ENCODE results near the gene PEX14. TPM values are rescaled to one million over a fixed set of nuclear protein-coding genes. Genes with fewer than 3 reads are reported as not detected.

Gene PEX14
- total RNA-seq, 4 donors from 2014 or later: 16.3 to 29.7 (median 26.2) TPM

DNA sequence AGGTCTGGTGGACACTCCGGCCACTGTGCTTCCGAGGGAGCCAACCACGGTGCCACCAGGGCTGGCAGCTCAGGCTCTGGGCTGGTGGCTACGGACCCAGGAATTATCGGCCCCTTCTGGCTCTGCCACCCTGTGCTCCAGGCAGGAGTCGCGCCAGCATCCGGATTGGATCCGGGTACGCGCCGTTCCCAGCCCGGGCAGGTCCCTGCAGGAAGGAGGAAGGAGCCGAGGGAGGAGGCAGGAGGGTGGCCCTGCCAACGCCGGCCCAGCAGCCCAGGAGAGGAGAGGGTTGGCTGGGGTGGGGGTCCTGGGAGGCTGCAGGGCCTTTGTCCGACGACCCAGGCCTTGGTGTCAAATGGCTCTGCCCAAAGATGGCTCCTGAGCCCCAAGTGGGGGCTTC lies 161.2 kb downstream of the PEX14 start:
- peaks cover 0 to 7% (median 0%) of the 10 kb centered on the region in 4 donors for H3K4me1 ChIP-seq

DNA sequence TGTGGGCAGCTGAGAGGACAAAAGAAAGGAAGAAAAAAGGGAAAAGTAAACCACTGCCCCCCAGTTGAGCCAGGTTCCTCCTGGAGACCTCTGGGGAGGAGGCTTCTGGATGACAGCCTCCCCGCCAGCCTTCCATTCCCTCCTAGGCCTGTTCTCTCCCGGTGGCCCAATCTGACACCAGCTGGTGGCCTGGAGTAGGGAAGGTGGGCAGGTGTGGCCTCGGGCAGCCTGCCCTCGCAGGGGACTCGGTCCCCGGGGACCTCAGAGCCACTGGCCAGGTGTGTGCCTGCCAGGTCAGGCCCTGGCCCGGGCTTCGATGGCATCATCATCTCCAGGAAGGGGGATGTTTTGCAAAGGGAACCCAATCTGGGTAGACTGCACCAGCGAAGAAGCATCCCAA lies 162.7 kb downstream of the PEX14 start:
- Histone ChIP-seq H3K9me3 (no peaks in the 10 kb centered on the region), H3K27ac (no peak overlapping the region), H3K4me1 (peaks cover 0 to 7% (median 0%) of the 10 kb centered on the region in 4 donors), H3K36me3 (peaks cover 0 to 38% (median 0%) of the 10 kb centered on the region in 3 donors), H3K4me3 (no peak overlapping the region), H3K27me3 (no peaks in the 10 kb centered on the region)
- DNase-seq: no peak
- no peak for TF ChIP-seq POLR2A (IDR thresholded peaks at IDR 0.05)
- TF ChIP-seq, protein P1, sequence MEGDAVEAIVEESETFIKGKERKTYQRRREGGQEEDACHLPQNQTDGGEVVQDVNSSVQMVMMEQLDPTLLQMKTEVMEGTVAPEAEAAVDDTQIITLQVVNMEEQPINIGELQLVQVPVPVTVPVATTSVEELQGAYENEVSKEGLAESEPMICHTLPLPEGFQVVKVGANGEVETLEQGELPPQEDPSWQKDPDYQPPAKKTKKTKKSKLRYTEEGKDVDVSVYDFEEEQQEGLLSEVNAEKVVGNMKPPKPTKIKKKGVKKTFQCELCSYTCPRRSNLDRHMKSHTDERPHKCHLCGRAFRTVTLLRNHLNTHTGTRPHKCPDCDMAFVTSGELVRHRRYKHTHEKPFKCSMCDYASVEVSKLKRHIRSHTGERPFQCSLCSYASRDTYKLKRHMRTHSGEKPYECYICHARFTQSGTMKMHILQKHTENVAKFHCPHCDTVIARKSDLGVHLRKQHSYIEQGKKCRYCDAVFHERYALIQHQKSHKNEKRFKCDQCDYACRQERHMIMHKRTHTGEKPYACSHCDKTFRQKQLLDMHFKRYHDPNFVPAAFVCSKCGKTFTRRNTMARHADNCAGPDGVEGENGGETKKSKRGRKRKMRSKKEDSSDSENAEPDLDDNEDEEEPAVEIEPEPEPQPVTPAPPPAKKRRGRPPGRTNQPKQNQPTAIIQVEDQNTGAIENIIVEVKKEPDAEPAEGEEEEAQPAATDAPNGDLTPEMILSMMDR (IDR thresholded peaks at IDR 0.05): no peak

More for the DNA sequence above, 161.2 kb downstream of the PEX14 start:
- DNase-seq: no peak
- peaks cover 0 to 28% (median 0%) of the 10 kb centered on the region in 3 donors for H3K36me3 ChIP-seq
- peak overlapping the region in 2 of 4 donors; percentile 41 to 42 for H3K27ac ChIP-seq
- H3K27me3 ChIP-seq: no peaks in the 10 kb centered on the region
- H3K9me3 ChIP-seq: no peaks in the 10 kb centered on the region
- no peak overlapping the region for H3K4me3 ChIP-seq
- TF ChIP-seq POLR2A (IDR thresholded peaks at IDR 0.05): no peak
- TF ChIP-seq, protein P1 (IDR thresholded peaks at IDR 0.05): no peak

DNA sequence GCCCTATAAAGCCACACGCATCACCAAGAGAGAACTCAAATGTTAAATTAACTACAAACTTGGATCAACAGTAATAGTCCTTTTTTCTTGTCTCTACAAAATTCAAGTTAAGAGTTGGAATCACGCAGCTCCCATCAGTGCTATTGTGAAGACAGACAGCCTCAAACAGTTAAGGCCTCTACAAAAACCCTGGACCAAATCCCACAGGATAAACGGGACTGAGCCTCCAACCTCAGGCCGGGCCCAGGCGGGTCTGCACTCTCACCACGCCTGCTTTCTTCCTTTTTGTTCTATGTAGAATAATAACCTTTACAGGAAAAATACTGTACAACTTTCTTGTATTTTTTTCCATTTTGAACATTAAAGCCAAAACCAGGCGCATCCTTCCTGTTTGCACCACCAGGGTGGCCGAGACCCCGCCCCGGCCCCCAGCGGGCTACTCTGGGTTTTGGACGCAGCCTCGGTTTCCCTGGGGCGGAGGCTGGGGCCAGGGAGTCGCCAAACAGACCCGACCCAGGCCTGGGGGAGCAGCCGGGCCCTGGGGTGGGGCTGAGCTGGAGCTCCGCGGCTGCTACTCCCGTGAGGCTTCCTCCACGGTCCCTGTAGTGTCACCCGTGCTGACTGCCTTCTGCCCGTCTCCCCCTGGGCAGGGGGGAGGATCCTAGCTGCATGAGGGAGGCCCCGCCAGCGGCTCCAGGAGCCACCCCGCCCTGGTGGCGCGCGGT lies 163.2 kb downstream of the PEX14 start:
- H3K27ac ChIP-seq: peak overlapping the region in 1 of 4 donors; percentile 50
- peaks cover 0 to 44% (median 0%) of the 10 kb centered on the region in 3 donors for H3K36me3 ChIP-seq
- peak overlapping the region in 2 of 4 donors; percentile 14 to 19 for H3K4me3 ChIP-seq

DNA sequence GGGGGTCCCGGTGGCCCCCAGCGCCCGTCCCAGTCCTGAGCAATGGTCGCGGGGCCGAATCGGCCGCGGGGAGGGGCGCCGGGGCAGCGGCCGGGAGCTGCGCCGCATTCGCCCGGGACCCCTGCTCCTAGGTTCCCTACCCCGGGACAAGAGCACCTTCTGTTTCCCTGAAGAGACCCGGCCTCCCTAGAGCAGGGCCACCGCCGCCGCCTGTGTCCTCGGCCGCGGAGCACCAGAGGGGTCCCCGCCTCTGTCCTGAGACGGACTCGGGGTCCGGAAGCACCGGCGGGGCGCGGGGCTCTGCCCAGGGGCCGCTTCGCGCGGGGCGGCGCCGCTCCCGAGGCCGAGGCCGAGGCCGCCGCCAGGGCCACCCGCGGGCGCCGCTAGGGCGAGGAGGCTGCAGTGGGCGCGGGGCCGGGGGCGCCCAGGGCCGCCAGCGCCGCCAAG lies 163.8 kb downstream of the PEX14 start:
- no peak for DNase-seq
- peak overlapping the region in 2 of 4 donors; percentile 14 to 19 for H3K4me3 ChIP-seq
- H3K27ac ChIP-seq: peak overlapping the region in 1 of 4 donors; percentile 50
- H3K36me3 ChIP-seq: peaks cover 0 to 50% (median 0%) of the 10 kb centered on the region in 3 donors
- no peaks in the 10 kb centered on the region for H3K27me3 ChIP-seq
- H3K4me1 ChIP-seq: peaks cover 0 to 7% (median 0%) of the 10 kb centered on the region in 4 donors
- no peak for TF ChIP-seq POLR2A (IDR thresholded peaks at IDR 0.05)
- TF ChIP-seq, protein P1 (IDR thresholded peaks at IDR 0.05): no peak
- H3K9me3 ChIP-seq: no peaks in the 10 kb centered on the region

More for the DNA sequence above, 163.2 kb downstream of the PEX14 start:
- TF ChIP-seq, protein P1 (IDR thresholded peaks at IDR 0.05): no peak
- TF ChIP-seq POLR2A (IDR thresholded peaks at IDR 0.05): no peak
- Histone ChIP-seq H3K27me3 (no peaks in the 10 kb centered on the region), H3K4me1 (peaks cover 0 to 7% (median 0%) of the 10 kb centered on the region in 4 donors), H3K9me3 (no peaks in the 10 kb centered on the region)
- no peak for DNase-seq

DNA sequence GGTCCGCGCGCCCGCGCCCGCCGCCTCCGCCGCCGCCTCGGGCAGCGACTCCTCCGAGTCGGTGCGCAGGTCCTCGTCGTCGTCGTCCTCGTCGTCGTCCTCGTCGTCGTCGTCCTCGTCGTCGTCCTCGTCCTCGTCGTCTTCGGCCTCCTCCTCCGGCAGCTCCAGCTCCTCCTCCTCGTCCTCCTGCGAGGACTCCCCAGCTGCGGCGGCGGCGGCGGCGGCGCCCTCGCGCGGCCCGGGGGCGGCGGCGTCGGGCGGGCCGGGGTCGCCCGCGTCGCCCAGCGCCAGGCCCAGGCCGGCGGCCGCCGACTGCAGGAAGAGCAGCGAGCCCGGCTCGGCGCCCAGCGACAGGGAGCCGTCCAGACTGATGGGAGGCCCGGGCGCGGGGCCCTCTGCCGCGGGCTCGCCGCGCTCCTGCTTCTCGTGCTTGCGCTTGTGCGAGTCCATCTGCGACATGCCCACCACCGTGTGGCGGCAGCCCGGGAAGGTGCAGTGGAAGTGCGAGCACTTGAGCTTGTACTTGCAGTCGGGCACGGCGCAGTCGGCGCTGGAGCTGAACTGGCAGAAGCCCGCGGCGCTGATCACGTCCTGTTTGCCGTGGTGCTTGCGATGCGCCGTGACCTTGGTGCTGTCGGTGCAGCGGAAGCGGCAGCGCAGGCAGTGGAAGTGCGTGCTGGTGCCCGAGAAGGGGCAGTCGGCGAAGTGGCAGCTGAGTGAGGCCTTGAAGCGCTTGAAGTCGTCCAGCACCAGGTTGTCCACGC lies 164.4 kb downstream of the PEX14 start:
- TF ChIP-seq, protein P1 (IDR thresholded peaks at IDR 0.05): no peak
- no peak for TF ChIP-seq POLR2A (IDR thresholded peaks at IDR 0.05)
- H3K4me1 ChIP-seq: peaks cover 0 to 7% (median 0%) of the 10 kb centered on the region in 4 donors
- H3K27me3 ChIP-seq: no peaks in the 10 kb centered on the region
- no peak for DNase-seq
- no peak overlapping the region for H3K4me3 ChIP-seq
- H3K36me3 ChIP-seq: peaks cover 0 to 56% (median 0%) of the 10 kb centered on the region in 3 donors
- no peaks in the 10 kb centered on the region for H3K9me3 ChIP-seq
- no peak overlapping the region for H3K27ac ChIP-seq
